A549 treated with Hydrocortisone at 1 μM for 4 hours (cell line): ENCODE results near the gene BICDL2. TPM values are rescaled to one million over a fixed set of nuclear protein-coding genes. Genes with fewer than 3 reads are reported as not detected.

Experiments used
- total RNA-seq: library from RNA; stranded (reverse); fragments of 200-300 nt; extraction: Qiagen RNA extraction; gene quantifications from 5 replicates; pipeline ENCODE4 v1.2.3, GENCODE V29; 2022

The BICDL2 gene, protein sequence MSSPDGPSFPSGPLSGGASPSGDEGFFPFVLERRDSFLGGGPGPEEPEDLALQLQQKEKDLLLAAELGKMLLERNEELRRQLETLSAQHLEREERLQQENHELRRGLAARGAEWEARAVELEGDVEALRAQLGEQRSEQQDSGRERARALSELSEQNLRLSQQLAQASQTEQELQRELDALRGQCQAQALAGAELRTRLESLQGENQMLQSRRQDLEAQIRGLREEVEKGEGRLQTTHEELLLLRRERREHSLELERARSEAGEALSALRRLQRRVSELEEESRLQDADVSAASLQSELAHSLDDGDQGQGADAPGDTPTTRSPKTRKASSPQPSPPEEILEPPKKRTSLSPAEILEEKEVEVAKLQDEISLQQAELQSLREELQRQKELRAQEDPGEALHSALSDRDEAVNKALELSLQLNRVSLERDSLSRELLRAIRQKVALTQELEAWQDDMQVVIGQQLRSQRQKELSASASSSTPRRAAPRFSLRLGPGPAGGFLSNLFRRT
- total RNA-seq = not detected in 5 replicates

DNA sequence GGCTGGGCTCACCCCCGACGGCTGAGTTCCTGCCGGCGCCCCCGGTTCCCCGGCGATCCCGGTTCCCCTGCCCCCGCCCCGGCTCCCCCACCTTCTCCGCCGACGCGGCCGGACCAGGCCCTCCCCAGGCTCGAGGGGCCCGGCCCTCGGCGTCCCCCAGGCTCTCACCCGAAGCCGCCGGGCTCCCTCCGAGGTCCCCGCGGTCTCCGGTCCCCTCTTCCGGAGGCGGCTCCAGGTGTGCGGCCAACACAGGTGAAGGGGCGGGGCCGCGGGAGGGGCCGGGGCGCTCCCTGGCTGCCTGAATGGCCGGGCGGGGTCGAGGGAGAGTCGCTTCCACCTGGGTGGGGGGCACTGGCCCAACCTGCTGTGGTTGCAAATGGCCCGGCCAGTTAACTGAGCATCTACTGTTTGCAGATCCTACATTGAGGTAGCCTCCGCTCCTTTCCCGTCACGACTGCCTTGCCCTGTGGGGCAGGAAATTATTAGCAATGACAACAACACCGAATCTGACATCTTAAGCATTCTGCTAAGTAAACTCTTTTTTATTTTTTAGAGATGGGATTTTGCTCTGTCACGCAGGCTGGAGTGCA is at the start of gene BICDL2:
TSS of gene BICDL2 (minus strand) at position 219 of the 590 bp plus-strand sequence. CDS start 1,448 bp downstream, outside the sequence.

DNA sequence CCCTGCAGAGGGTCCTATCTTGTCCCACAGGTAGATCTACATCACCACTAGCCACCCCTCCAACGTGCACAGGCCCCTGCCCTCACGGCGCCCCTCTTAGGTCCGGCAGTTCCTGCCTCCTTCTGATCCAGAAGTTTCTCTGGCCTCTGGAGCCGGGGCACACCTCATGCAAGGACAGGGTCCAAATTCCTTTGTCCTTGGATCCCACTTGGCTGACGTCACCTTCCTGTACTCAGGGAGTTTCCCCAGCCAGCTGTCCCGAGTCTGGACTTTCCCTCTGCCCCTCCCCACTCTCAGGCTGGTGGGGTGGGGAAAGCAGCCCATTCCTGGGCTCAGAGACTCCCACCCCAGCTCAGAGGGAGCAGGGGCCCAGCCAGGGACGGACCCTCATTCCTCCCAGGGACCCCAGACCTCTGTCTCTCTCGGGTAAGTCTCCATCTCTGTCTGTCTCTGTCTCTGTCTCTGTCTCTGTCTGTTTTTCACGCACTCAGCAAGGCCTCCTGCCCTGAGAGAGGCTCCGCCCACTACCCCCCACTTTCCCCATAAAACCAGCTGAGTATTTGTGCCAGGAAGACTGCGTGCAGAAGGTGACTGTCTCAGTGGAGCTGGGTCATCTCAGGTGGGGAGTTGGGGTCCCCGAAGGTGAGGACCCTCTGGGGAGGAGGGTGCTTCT is 28.5 kb upstream of the BICDL2 start, which contains the start of gene IL32:
TSS of gene IL32 (plus strand) at position 572 of the 673 bp plus-strand sequence. CDS start 172 bp downstream, outside the sequence.

DNA sequence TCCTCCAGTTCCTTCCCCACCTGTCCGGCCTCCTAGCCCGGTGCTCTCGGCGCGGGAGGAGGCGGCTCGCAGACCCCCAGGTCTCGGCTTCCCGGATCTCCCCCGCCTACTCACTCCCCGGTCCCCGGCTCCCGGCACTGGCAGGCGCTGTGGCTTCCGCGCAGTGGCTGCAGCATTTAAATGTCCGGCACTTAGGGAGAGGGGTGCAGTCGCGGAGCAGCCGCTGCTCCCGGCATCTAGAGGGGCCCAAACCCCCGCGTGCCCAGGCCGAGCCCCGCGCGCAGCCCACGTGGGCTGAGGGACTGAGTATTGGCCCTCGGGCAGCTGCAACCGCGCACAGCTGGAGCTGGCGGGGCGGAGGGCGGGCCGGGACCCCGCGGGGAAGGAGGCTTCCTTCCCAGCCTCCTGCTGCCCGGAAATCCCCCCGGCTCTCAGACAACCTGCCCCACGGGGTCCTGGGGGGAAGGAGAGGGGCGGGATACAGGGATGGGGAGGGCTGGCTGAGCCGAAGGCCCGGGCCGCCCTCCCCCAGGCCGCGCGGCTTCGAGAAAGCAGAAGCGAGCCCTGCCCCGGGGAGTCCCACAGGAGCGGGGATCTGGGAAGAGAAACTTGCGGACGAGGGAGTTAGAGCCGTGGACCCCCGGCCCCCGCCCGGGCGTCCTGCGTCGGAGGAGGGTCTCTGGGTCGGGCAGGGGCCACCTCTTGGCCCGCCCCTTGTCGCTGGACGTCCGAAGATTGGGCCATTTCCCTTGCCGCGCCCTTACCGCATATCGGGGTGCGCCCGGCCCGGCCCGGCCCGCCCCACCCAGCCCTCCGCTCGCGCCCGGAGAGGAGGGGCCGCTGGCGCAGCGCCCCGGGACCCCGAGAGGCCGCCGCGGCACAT is 9.3 kb upstream of the BICDL2 start, which contains the start of gene MMP25:
TSS of gene MMP25 (plus strand) at position 804 of the 883 bp plus-strand sequence. CDS start 357 bp downstream, outside the sequence.

DNA sequence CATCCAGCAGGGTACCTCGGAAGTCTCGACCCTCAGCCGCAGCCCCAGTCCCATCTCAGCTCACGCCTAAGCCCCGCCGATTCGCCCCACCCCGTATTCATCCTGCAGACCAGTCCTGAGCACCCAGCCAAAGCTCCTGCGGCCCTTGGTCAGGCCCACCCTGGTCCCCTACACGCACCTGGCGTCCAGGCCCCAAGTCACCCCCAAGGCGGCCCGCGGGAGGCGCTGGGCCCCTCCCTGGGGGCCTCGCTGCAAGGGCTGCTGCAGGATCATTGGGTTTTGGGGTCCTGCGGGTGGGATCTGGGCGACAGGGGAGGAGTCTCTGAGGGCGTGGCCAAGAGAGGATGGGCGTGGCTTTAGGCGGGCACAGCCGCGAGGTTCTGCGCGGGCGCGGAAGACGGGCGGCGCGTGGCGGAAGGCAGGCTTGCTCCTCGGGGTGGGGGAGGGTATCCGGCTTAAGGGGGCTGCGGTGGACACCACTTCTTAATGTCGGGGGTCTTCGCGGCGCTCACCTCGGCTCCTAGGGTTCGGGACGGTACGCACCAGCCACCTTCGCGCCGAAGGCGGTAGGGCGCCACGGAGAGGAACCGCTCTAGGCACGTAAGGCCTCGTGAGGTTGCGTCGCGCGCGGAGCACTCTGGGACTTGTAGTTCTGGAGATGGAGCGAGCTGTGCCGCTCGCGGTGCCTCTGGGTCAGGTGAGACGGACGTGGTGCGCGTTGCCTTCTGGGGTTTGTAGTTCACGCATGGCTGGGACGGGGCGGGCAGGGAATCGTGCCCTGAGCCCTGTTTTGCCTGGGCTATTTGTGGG is 12.9 kb downstream of the BICDL2 start, which contains the start of the genes HCFC1R1 and THOC6:
TSS of gene HCFC1R1 (minus strand) at position 274 of the 810 bp plus-strand sequence. CDS start at position 273, 1 bp downstream.
TSS of gene THOC6 (plus strand) at position 367 of the 810 bp plus-strand sequence. CDS start at position 659, 292 bp downstream.

DNA sequence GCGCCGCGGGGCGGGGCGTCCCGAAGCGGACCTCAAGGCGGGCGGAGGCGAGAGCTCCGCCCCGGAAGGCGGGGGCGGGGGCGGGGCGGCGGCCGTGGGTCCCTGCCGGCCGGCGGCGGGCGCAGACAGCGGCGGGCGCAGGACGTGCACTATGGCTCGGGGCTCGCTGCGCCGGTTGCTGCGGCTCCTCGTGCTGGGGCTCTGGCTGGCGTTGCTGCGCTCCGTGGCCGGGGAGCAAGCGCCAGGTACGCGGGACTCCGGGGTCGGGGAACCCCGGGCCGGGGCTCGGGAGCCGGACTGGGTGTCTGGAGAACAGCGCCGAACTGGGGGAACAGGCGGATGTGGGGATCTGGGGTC is 16.5 kb downstream of the BICDL2 start, which contains the start of gene TNFRSF12A:
TSS of gene TNFRSF12A (plus strand) at position 122 of the 357 bp plus-strand sequence. CDS start at position 152, 30 bp downstream.

DNA sequence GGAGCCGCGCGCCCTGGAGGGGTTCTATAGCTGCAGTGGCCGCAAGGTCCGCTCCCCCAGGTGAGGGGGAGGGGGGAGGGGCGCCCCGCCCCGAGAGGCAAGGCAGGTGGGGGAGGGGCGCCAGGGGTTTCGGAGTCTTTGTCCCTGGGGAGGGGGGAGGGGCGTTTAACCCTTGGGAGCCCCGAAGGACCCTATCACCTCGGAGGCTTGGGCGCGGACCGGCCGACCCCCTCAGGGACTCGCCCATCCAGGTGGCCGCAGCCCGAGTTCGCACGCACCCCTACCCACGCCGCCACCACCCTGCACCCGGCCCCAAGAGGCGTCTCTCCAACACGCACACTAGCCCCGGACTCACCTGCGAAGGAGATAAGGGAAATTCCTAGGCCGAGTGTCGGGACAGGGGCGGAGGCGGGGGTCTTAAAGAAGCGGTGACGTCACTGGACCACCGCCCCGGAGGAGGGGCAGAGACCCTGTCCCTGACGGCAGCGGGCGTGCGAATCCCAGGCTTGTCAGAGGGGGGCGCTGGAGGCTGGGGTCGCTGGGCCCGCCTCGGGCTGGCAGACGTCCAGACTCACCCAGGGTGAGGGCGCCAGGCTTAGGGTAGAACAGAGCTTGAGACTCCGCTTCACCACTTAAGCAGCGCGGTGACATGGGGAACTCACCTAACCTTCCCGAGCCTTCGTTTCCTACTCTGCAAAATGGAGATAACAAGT is 18.8 kb downstream of the BICDL2 start, which contains the start of gene CLDN6:
TSS of gene CLDN6 (minus strand) at position 390 of the 713 bp plus-strand sequence. CDS start 2,162 bp downstream, outside the sequence.

DNA sequence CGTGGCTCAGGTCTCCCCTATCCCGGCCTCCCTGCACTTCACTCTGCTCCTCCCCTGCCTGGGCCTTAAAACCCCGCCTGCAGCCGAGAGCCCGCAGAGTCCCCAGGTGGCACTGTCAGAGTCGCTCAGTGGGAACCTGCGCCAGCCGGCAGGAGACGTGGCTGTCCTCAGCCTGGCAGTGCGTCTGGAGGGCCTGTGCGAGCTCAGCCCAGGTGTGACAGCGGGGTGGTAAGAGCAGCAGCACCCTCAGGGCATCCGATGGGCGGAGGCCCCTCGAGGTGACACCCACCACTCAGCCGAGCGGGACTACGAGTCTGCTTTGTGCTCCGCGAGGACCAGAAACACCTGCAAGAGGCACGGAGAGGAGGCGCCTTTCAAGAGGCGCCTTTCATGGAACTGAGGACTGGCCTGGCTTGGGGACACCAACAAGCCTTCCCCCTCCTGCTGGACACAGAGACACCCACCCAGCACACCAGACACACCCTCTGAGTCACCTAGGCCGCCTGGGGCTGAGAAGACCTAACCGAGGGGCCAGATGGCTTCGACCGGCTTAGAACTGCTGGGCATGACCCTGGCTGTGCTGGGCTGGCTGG is 23.8 kb downstream of the BICDL2 start, which contains the start of gene CLDN9:
TSS of gene CLDN9 (plus strand) at position 96 of the 593 bp plus-strand sequence. CDS start at position 536, 440 bp downstream.

DNA sequence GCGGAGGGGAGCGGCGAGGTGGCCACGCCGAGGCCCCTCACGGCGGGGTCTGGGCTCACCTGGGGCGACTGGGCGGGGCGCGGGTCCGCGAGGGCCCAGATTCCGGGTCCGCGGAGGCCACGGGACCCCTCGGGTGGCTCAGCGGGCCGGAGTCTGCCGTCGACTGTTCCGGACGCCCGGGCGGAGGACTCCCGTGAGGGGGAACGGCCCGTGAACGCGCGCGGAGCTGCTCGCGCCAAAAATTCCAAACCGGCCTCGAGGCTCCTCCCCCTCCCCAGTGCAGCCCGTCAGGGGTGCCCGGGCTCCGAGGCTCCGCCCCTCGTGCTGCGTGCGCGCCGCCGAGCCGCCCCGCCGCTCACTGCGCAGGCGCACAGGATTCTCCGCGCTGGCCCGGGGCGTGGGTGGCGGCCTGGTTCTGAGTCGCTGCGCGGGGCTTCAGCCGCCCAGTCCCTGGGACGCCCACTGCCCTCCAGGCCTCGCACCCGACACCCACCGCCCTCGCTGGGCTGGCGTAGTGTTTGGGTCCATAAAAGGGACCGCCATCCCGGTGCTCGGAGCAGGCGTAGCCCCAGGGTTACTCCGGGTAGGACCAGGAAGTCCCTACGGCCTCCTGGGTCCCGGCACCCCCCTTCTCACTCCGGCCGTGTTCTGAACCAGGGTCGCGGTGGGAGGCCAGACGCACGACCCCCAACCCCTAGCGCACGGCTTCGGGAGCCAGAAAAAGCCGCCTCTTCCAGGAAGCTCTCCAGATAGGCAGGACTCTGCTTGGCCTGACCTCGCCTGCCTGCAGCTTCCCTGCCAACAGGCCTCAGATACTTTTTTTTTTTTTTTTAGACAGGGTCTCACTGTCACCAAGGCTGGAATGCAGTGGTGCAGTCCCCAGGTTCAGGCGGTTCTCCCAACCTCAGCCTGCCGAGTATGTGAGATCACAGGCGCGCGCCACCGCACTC is 56.2 kb downstream of the BICDL2 start, which contains the start of gene PKMYT1:
TSS of gene PKMYT1 (minus strand) at position 220 of the 950 bp plus-strand sequence. CDS start 789 bp downstream, outside the sequence.

Other genes with a start within 250 kb of the BICDL2 start
- gene PRSS33, start 249.4 kb downstream of the BICDL2 start, total RNA-seq = not detected in 5 replicates
- gene PRSS41, start 238.5 kb downstream of the BICDL2 start, total RNA-seq = not detected in 5 replicates
- 0.16 to 0.32 TPM (median 0.20 TPM) in 3 of 5 replicates, not detected in the others for gene PRSS21, start 219.7 kb downstream of the BICDL2 start, total RNA-seq
- 0.49 to 0.73 TPM (median 0.59 TPM) in 5 replicates for gene ZG16B, start 206.6 kb downstream of the BICDL2 start, total RNA-seq
- gene PRSS22, start 178.8 kb downstream of the BICDL2 start, total RNA-seq = 0.84 to 1.2 TPM (median 0.97 TPM) in 5 replicates
- 44.0 to 53.5 TPM (median 50.4 TPM) in 5 replicates for gene FLYWCH2, start 153.7 kb downstream of the BICDL2 start, total RNA-seq
- gene FLYWCH1, start 125.0 kb downstream of the BICDL2 start, total RNA-seq = 20.6 to 26.1 TPM (median 25.1 TPM) in 5 replicates
- 1.4 to 2.5 TPM (median 1.9 TPM) in 5 replicates for gene KREMEN2, start 72.7 kb downstream of the BICDL2 start, total RNA-seq
- 35.2 to 44.7 TPM (median 43.1 TPM) in 5 replicates for gene PAQR4, start 67.6 kb downstream of the BICDL2 start, total RNA-seq
- gene PKMYT1, start 56.5 kb downstream of the BICDL2 start, total RNA-seq = 64.8 to 93.9 TPM (median 88.9 TPM) in 5 replicates
- 0.33 to 0.55 TPM (median 0.47 TPM) in 5 replicates for gene CLDN9, start 24.0 kb downstream of the BICDL2 start, total RNA-seq
- gene CLDN6, start 18.8 kb downstream of the BICDL2 start, total RNA-seq = 0.25 to 0.44 TPM (median 0.39 TPM) in 5 replicates
- gene TNFRSF12A, start 16.6 kb downstream of the BICDL2 start, total RNA-seq = 375 to 617 TPM (median 546 TPM) in 5 replicates
- 159 to 256 TPM (median 229 TPM) in 5 replicates for gene HCFC1R1, start 13.0 kb downstream of the BICDL2 start, total RNA-seq
- 27.8 to 35.7 TPM (median 33.0 TPM) in 5 replicates for gene THOC6, start 12.9 kb downstream of the BICDL2 start, total RNA-seq
- 0.86 to 1.2 TPM (median 0.90 TPM) in 5 replicates for gene MMP25, start 9.6 kb upstream of the BICDL2 start, total RNA-seq
- 21.6 to 38.9 TPM (median 24.5 TPM) in 5 replicates for gene IL32, start 28.7 kb upstream of the BICDL2 start, total RNA-seq
- gene ZSCAN10, start 62.4 kb upstream of the BICDL2 start, total RNA-seq = not detected in 5 replicates
- 13.0 to 14.7 TPM (median 14.4 TPM) in 5 replicates for gene ZNF205, start 75.6 kb upstream of the BICDL2 start, total RNA-seq
- 9.7 to 12.0 TPM (median 11.8 TPM) in 5 replicates for gene ZNF213, start 98.1 kb upstream of the BICDL2 start, total RNA-seq
- gene OR1F1, start 151.3 kb upstream of the BICDL2 start, total RNA-seq = 0.15 to 0.44 TPM (median 0.31 TPM) in 5 replicates
- 7.8 to 9.8 TPM (median 8.3 TPM) in 5 replicates for gene ZNF200, start 198.2 kb upstream of the BICDL2 start, total RNA-seq
- gene MEFV, start 219.7 kb upstream of the BICDL2 start, total RNA-seq = 0.02 to 0.09 TPM (median 0.03 TPM) in 3 of 5 replicates, not detected in the others
- 34.7 to 46.2 TPM (median 35.1 TPM) in 5 replicates for gene ZNF263, start 246.5 kb upstream of the BICDL2 start, total RNA-seq